B cell (primary cell): ENCODE data around the gene LYAR. TPM values are rescaled to one million over a fixed set of nuclear protein-coding genes. Genes with fewer than 3 reads are reported as not detected.

Source experiments
- ATAC-seq: fragments of 200-7000 bp; cut with Tn5 transposase; one replicate; pipeline ENCODE4 v1.10.0; 2021; ENCODE audit warnings: low read depth, mild to moderate bottlenecking, moderate number of reproducible peaks, moderate library complexity
- CTCF ChIA-PET: fragments of 350-600 bp; sonication (Branson Sonifier 250); formaldehyde crosslinking; loops from one replicate; lab custom pipeline; 2021; ENCODE audit warnings: antibody characterized with exemption, inconsistent platforms; lab: Charles Lee
- POLR2A ChIA-PET: fragments of 350-600 bp; sonication (Branson Sonifier 250); formaldehyde crosslinking; loops from one replicate; lab custom pipeline; 2021; ENCODE audit warnings: antibody characterized with exemption; lab: Charles Lee
- DNase-seq: peaks from one replicate; pipeline ENCODE4 v3.0.0; 2013
- H2AFZ ChIP-seq: 2 replicates; pipeline ENCODE4 v1.6.1; 2012; ENCODE audit warnings: mild to moderate bottlenecking, low read depth, low read length; ENCODE audit not compliant: insufficient read depth, poor library complexity, severe bottlenecking
- H3K27ac ChIP-seq, 2 donors: 1 replicate in 1 of 2; 2 replicates in 1 of 2; pipeline ENCODE4 v1.5.1; 2012 to 2013; ENCODE audit warnings: low read length in 2 of 2, mild to moderate bottlenecking in 2 of 2, moderate library complexity in 1 of 2
- H3K27me3 ChIP-seq, 4 experiments: fragments of 200-600 bp in 1 of 4; sonication (generic) in 1 of 4; replicated peaks in 1 of 4; 1 replicate in 2 of 4; 2 replicates in 2 of 4; pipeline versions ENCODE4 v1.6.1 to v1.7.0; 2013 to 2016; ENCODE audit warnings: low read length in 3 of 4, mild to moderate bottlenecking in 2 of 4, mixed read lengths in 1 of 4, moderate library complexity in 1 of 4; ENCODE audit not compliant: insufficient read depth in 4 of 4, control insufficient read depth in 3 of 4; ENCODE audit errors: control extremely low read depth in 1 of 4
- H3K36me3 ChIP-seq, 2 experiments: replicated peaks in 1 of 2; 1 replicate in 1 of 2; 2 replicates in 1 of 2; pipeline versions ENCODE4 v1.6.1 to v1.7.1; 2013; ENCODE audit warnings: low read length in 1 of 2; ENCODE audit not compliant: insufficient read depth in 2 of 2, control insufficient read depth in 1 of 2; ENCODE audit errors: control extremely low read depth in 1 of 2, extremely low read depth in 1 of 2
- H3K4me1 ChIP-seq, 2 donors: fragments of 200-600 bp in 1 of 2; sonication (generic) in 1 of 2; 1 replicate in 1 of 2; 2 replicates in 1 of 2; pipeline versions ENCODE4 v1.5.1 to v1.6.1; 2013 to 2017; ENCODE audit warnings: low read length in 2 of 2; ENCODE audit not compliant: control insufficient read depth in 2 of 2, insufficient read depth in 2 of 2
- H3K4me2 ChIP-seq: replicated peaks from 2 replicates; pipeline ENCODE3; 2012; ENCODE audit warnings: mild to moderate bottlenecking, low read depth, low read length; ENCODE audit not compliant: poor library complexity, severe bottlenecking
- H3K4me3 ChIP-seq, 5 experiments: fragments of 200-600 bp in 1 of 5; sonication (generic) in 1 of 5; 1 replicate in 3 of 5; 2 replicates in 2 of 5; pipeline versions ENCODE4 v1.5.1 to v1.7.0; 2011 to 2016; ENCODE audit warnings: low read length in 4 of 5, mild to moderate bottlenecking in 4 of 5, low read depth in 2 of 5, control low read depth in 1 of 5, moderate library complexity in 1 of 5; ENCODE audit not compliant: insufficient read depth in 1 of 5; ENCODE audit errors: control extremely low read depth in 1 of 5, extremely low read depth in 1 of 5
- H3K79me2 ChIP-seq: fragments of 200-600 bp; sonication (generic); one replicate; pipeline ENCODE4 v1.6.0; 2016; ENCODE audit warnings: low read length; ENCODE audit not compliant: control insufficient read depth, insufficient read depth
- H3K9ac ChIP-seq: fragments of 200-600 bp; sonication (generic); 2 replicates; pipeline ENCODE4 v1.6.1; 2017; ENCODE audit warnings: mild to moderate bottlenecking, low read length, moderate library complexity
- H3K9me3 ChIP-seq, 3 donors: one replicate each; pipeline versions ENCODE4 v1.6.1 to v1.7.1; 2013; ENCODE audit warnings: low read length in 2 of 3; ENCODE audit not compliant: control insufficient read depth in 2 of 3, insufficient read depth in 1 of 3; ENCODE audit errors: control extremely low read depth in 1 of 3
- H4K20me1 ChIP-seq: 2 replicates; pipeline ENCODE4 v1.6.0; 2012; ENCODE audit warnings: mild to moderate bottlenecking, low read length; ENCODE audit not compliant: insufficient read depth, control insufficient read depth, poor library complexity, severe bottlenecking
- H3K27ac Mint-ChIP-seq: one replicate; pipeline ENCODE4 v1.8.0; 2021; ENCODE audit warnings: mixed read lengths
- H3K27me3 Mint-ChIP-seq: one replicate; pipeline ENCODE4 v1.8.0; 2021; ENCODE audit warnings: mixed read lengths
- H3K4me1 Mint-ChIP-seq: one replicate; pipeline ENCODE4 v1.8.0; 2021; ENCODE audit warnings: mixed read lengths
- H3K4me3 Mint-ChIP-seq: one replicate; pipeline ENCODE4 v1.8.0; 2021; ENCODE audit warnings: mixed read lengths
- H3K9me3 Mint-ChIP-seq: one replicate; pipeline ENCODE4 v1.8.0; 2022; ENCODE audit warnings: mixed read lengths; ENCODE audit not compliant: insufficient read depth
- CTCF ChIP-seq: fragments of 200-600 bp; IDR thresholded peaks from one replicate; pipeline ENCODE4 v1.8.0; 2022; ENCODE audit warnings: antibody characterized with exemption, mild to moderate bottlenecking
- EZH2 ChIP-seq: IDR thresholded peaks from 2 replicates; pipeline ENCODE4 v1.6.1; 2012; ENCODE audit warnings: borderline replicate concordance, low read depth, mild to moderate bottlenecking, moderate library complexity, low read length; ENCODE audit not compliant: insufficient read depth, poor library complexity, severe bottlenecking
- WGBS: methylation state at CpG from one replicate; pipeline ENCODE4 v1.1.5; 2013; ENCODE audit warnings: missing lambda C conversion rate; ENCODE audit not compliant: insufficient coverage; 5-methylcytosine and 5-hydroxymethylcytosine counted together
- intact Hi-C: fragments of 100-400 bp; cut with micrococcal nuclease; formaldehyde crosslinking; loops from one replicate; pipeline ENCODE4 v1.10.0; 2022
- polyA plus RNA-seq: library from polyadenylated mRNA; depleted of rRNA; stranded (reverse); fragments of >200 nt; gene quantifications from 2 replicates; pipeline ENCODE4 v1.2.3, GENCODE V29; 2012
- total RNA-seq, 2 donors: library from RNA; stranded (reverse); fragments of 120-200 nt in 1 of 2; gene quantifications; 1 replicate in 1 of 2; 2 replicates in 1 of 2; pipeline versions ENCODE4 v1.2.3 to v1.2.4, GENCODE V29; 2013 to 2022

Gene LYAR
- total and polyA plus RNA-seq, 2 donors (not counting 1 experiment from before 2014, with no cell fraction given) = 3.0 to 11.5 TPM

- Histone ChIP-seq H4K20me1 (peaks cover 9% of the 10 kb centered on the region), H3K9me3 (no peaks in the 10 kb centered on the region), H3K27ac (no peak overlapping the region), H3K4me1 (no peaks in the 10 kb centered on the region), H3K79me2 (peaks cover 14% of the 10 kb centered on the region), H2AFZ (no peak overlapping the region), H3K9ac (no peak overlapping the region), H3K27me3 (no peaks in the 10 kb centered on the region), H3K4me2 (no peak overlapping the region), H3K4me3 (no peak overlapping the region), H3K36me3 (peaks cover 2 to 23% of the 10 kb centered on the region in 2 experiments)
- Mint-ChIP-seq H3K9me3 (no peaks in the 10 kb centered on the region), H3K4me1 (peaks cover 2% of the 10 kb centered on the region), H3K27ac (no peak overlapping the region), H3K4me3 (no peak overlapping the region), H3K27me3 (no peaks in the 10 kb centered on the region)
- CTCF ChIA-PET = interaction anchor here (0.8 kb wide), 1 partner anchor 51 kb away, joined by 3 read pairs; no protein-coding TSS in a partner anchor
- intact Hi-C loops = no loop called here
- no peak for ATAC-seq
- 83% methylated on average over 6 of the region's 6 CpGs for WGBS
- TF ChIP-seq EZH2 = no peak
- no peak for TF ChIP-seq CTCF
- no peak for DNase-seq
- POLR2A ChIA-PET = no interaction called here
Observed at GRCh38 chr4:4302416-4302815, 12.5 kb upstream of the LYAR start.

GRCh38 chr4:4302001-4302400 is 12.0 kb upstream of the LYAR start:
- 100% methylated on average over 5 of the region's 5 CpGs for WGBS
- TF ChIP-seq CTCF (no peak), EZH2 (no peak)
- intact Hi-C loops = no loop called here
- H4K20me1 ChIP-seq = peaks cover 9% of the 10 kb centered on the region
- no peak overlapping the region for H3K27ac Mint-ChIP-seq
- CTCF ChIA-PET = interaction anchor here (0.8 kb wide), 1 partner anchor 51 kb away, joined by 3 read pairs; no protein-coding TSS in a partner anchor
- peaks cover 2 to 19% of the 10 kb centered on the region in 2 experiments for H3K36me3 ChIP-seq
- no peak overlapping the region for H3K4me3 ChIP-seq
- H3K9me3 ChIP-seq = no peaks in the 10 kb centered on the region
- no peak overlapping the region for H3K9ac ChIP-seq
- H3K27me3 ChIP-seq = no peaks in the 10 kb centered on the region
- H3K4me3 Mint-ChIP-seq = no peak overlapping the region
- no peak overlapping the region for H3K4me2 ChIP-seq
- H3K9me3 Mint-ChIP-seq = no peaks in the 10 kb centered on the region
- H3K4me1 ChIP-seq = no peaks in the 10 kb centered on the region
- H3K27ac ChIP-seq = no peak overlapping the region
- peaks cover 2% of the 10 kb centered on the region for H3K4me1 Mint-ChIP-seq
- no peak overlapping the region for H2AFZ ChIP-seq
- POLR2A ChIA-PET = no interaction called here
- H3K79me2 ChIP-seq = peaks cover 14% of the 10 kb centered on the region
- no peak for ATAC-seq
- no peaks in the 10 kb centered on the region for H3K27me3 Mint-ChIP-seq
- no peak for DNase-seq
